GM23338 (cell line): ENCODE results near the gene RIPOR3. TPM values are rescaled to one million over a fixed set of nuclear protein-coding genes. Genes with fewer than 3 reads are reported as not detected.

Experiments used
- ATAC-seq: fragments of 200-7000 bp; cut with Tn5 transposase; 3 replicates; pipeline ENCODE4 v1.9.1; 2020
- DNase-seq: peaks from one replicate; pipeline ENCODE4 v3.0.0-alpha.2; 2015; ENCODE audit warnings: low spot score
- H2AFZ ChIP-seq: fragments of 200-600 bp; sonication (generic); 2 replicates; pipeline ENCODE4 v1.8.0; 2016; ENCODE audit warnings: antibody characterized with exemption, mild to moderate bottlenecking, moderate library complexity
- H3F3A ChIP-seq: fragments of 200-600 bp; sonication (generic); replicated peaks from 2 replicates; pipeline ENCODE4 v1.8.0; 2017; ENCODE audit warnings: antibody characterized with exemption, mixed run types, low read depth
- H3K27ac ChIP-seq: fragments of 200-600 bp; sonication (generic); 2 replicates; pipeline ENCODE4 v1.6.1; 2016; ENCODE audit warnings: low read depth
- H3K27me3 ChIP-seq: fragments of 200-600 bp; sonication (generic); 2 replicates; pipeline ENCODE4 v1.8.0; 2016; ENCODE audit warnings: mild to moderate bottlenecking, mixed run types, moderate library complexity; ENCODE audit not compliant: insufficient read depth
- H3K36me3 ChIP-seq: fragments of 200-600 bp; sonication (generic); 2 replicates; pipeline ENCODE4 v1.8.0; 2016; ENCODE audit warnings: mild to moderate bottlenecking; ENCODE audit not compliant: insufficient read depth
- H3K4me1 ChIP-seq: fragments of 200-600 bp; sonication (generic); 2 replicates; pipeline ENCODE4 v1.8.0; 2016; ENCODE audit warnings: mild to moderate bottlenecking, moderate library complexity; ENCODE audit not compliant: insufficient read depth
- H3K4me2 ChIP-seq: fragments of 200-600 bp; sonication (generic); 2 replicates; pipeline ENCODE4 v1.7.1; 2017; ENCODE audit warnings: mixed run types
- H3K4me3 ChIP-seq: fragments of 200-600 bp; sonication (generic); 2 replicates; pipeline ENCODE4 v1.6.1; 2016; ENCODE audit warnings: mixed run types
- H3K79me2 ChIP-seq: fragments of 200-600 bp; sonication (generic); replicated peaks from 2 replicates; pipeline ENCODE4 v1.8.0; 2017; ENCODE audit warnings: mild to moderate bottlenecking; ENCODE audit not compliant: insufficient read depth
- H3K9me2 ChIP-seq: fragments of 200-600 bp; sonication (generic); 2 replicates; pipeline ENCODE4 v1.8.0; 2017; ENCODE audit not compliant: insufficient read depth
- H4K20me1 ChIP-seq: fragments of 200-600 bp; sonication (generic); replicated peaks from 2 replicates; pipeline ENCODE4 v1.8.0; 2017; ENCODE audit warnings: mild to moderate bottlenecking; ENCODE audit not compliant: insufficient read depth
- H3K27ac Mint-ChIP-seq: 2 replicates; pipeline ENCODE4 v1.8.0; 2020; ENCODE audit warnings: inconsistent platforms, mild to moderate bottlenecking, moderate library complexity, mixed read lengths
- H3K27me3 Mint-ChIP-seq: 3 replicates; pipeline ENCODE4 v1.8.0; 2022; ENCODE audit warnings: low read depth, mild to moderate bottlenecking, moderate library complexity, mixed read lengths, inconsistent platforms; ENCODE audit not compliant: insufficient read depth, poor library complexity
- H3K36me3 Mint-ChIP-seq: 3 replicates; pipeline ENCODE4 v1.8.0; 2021; ENCODE audit warnings: low read depth, mild to moderate bottlenecking, inconsistent platforms, moderate library complexity, mixed read lengths
- H3K4me1 Mint-ChIP-seq: 3 replicates; pipeline ENCODE4 v1.8.0; 2020; ENCODE audit warnings: mild to moderate bottlenecking, inconsistent platforms, mixed read lengths
- H3K4me3 Mint-ChIP-seq: 3 replicates; pipeline ENCODE4 v1.8.0; 2021; ENCODE audit warnings: moderate library complexity, mild to moderate bottlenecking, inconsistent platforms, mixed read lengths
- H3K9me3 Mint-ChIP-seq: 3 replicates; pipeline ENCODE4 v1.8.0; 2020; ENCODE audit warnings: moderate library complexity, mild to moderate bottlenecking, inconsistent platforms, mixed read lengths
- CREB1 ChIP-seq: fragments of 250-450 bp; sonication (Bioruptor Pico); IDR thresholded peaks from 2 replicates; pipeline ENCODE4 v1.5.0; 2020; ENCODE audit warnings: low read depth, mild to moderate bottlenecking, moderate library complexity
- ETS1 ChIP-seq: IDR thresholded peaks from 2 replicates; pipeline ENCODE4 v1.6.1; 2016; ENCODE audit warnings: antibody characterized with exemption
- EZH2 ChIP-seq: fragments of 200-600 bp; sonication (generic); IDR thresholded peaks from one replicate; pipeline ENCODE4 v1.8.0; 2017; ENCODE audit warnings: antibody characterized with exemption, mild to moderate bottlenecking, low read depth; ENCODE audit not compliant: unreplicated experiment
- EZH2phosphoT487 ChIP-seq: fragments of 200-600 bp; sonication (generic); IDR thresholded peaks from one replicate; pipeline ENCODE4 v1.8.1; 2018; ENCODE audit warnings: antibody characterized with exemption; ENCODE audit not compliant: unreplicated experiment
- JUNB ChIP-seq: IDR thresholded peaks from one replicate; pipeline ENCODE4 v1.6.1; 2016; ENCODE audit warnings: antibody characterized with exemption; ENCODE audit not compliant: unreplicated experiment
- NANOG ChIP-seq: IDR thresholded peaks from 2 replicates; pipeline ENCODE4 v1.6.1; 2016; ENCODE audit warnings: antibody characterized with exemption, borderline replicate concordance
- POLR2AphosphoS5 ChIP-seq: IDR thresholded peaks from 2 replicates; pipeline ENCODE4 v1.6.1; 2016; ENCODE audit warnings: antibody characterized with exemption, low read depth
- STAT1 ChIP-seq: IDR thresholded peaks from one replicate; pipeline ENCODE4 v1.6.1; 2016; ENCODE audit warnings: antibody characterized with exemption; ENCODE audit not compliant: unreplicated experiment
- ZNF114 ChIP-seq: fragments of 250-450 bp; sonication (Bioruptor Pico); IDR thresholded peaks from 2 replicates; pipeline ENCODE4 v1.5.0; 2020; ENCODE audit warnings: mild to moderate bottlenecking, moderate library complexity
- ZNF331 ChIP-seq: fragments of 250-450 bp; sonication (Bioruptor Pico); IDR thresholded peaks from 2 replicates; pipeline ENCODE4 v1.5.0; 2020; ENCODE audit warnings: low read depth, mild to moderate bottlenecking, moderate library complexity
- polyA plus RNA-seq: library from polyadenylated mRNA; unstranded; fragments of >200 nt; fragmentation: Nextera tagmentation; extraction: Ambion mirVana; gene quantifications from 2 replicates; pipeline ENCODE4 v1.2.1, GENCODE V29; 2016
- total RNA-seq: library from RNA; depleted of rRNA; stranded (reverse); fragments of >200 nt; shearing (Covaris generic); gene quantifications from 2 replicates; pipeline ENCODE4 v1.2.3, GENCODE V29; 2014
- TF ChIP-seq, protein P1 (sequence below): fragments of 250-450 bp; sonication (Bioruptor Pico); IDR thresholded peaks from 2 replicates; pipeline ENCODE4 v1.5.0; 2020; ENCODE audit warnings: mild to moderate bottlenecking, moderate library complexity
- TF ChIP-seq, protein P2 (sequence below): IDR thresholded peaks from one replicate; pipeline ENCODE4 v1.6.1; 2018; ENCODE audit warnings: antibody characterized with exemption; ENCODE audit not compliant: unreplicated experiment
- TF ChIP-seq, protein P3 (sequence below), 2 experiments: fragments of 200-600 bp in 1 of 2; sonication (generic) in 1 of 2; conservative IDR thresholded peaks; 2 replicates each; pipeline versions ENCODE4 v1.5.1 to v1.6.1; 2016 to 2017; ENCODE audit warnings: antibody characterized with exemption in 2 of 2, low read depth in 2 of 2, mild to moderate bottlenecking in 2 of 2, moderate library complexity in 1 of 2

Gene RIPOR3
- total and polyA plus RNA-seq, 2 experiments from 2014 or later = 4.9 to 6.3 TPM

GRCh38 chr20:50594591-50595432 lies 96.5 kb downstream of the RIPOR3 start:
- no peaks in the 10 kb centered on the region for H3K79me2 ChIP-seq
- H4K20me1 ChIP-seq = no peaks in the 10 kb centered on the region; the same call in 1 of the 2 replicates
- Mint-ChIP-seq H3K27ac (no peak overlapping the region), H3K9me3 (no peaks in the 10 kb centered on the region), H3K36me3 (no peaks in the 10 kb centered on the region), H3K27me3 (peaks cover 4% of the 10 kb centered on the region), H3K4me1 (peaks cover 11% of the 10 kb centered on the region), H3K4me3 (no peak overlapping the region)
- no peak overlapping the region for H3K4me3 ChIP-seq
- H3K27ac ChIP-seq = no peak overlapping the region
- no peaks in the 10 kb centered on the region for H3K4me1 ChIP-seq
- no peaks in the 10 kb centered on the region for H3F3A ChIP-seq
- no peak for TF ChIP-seq JUNB
- TF ChIP-seq ZNF331 (CRISPR knock-in tag) = no peak
- TF ChIP-seq ETS1 = no peak
- TF ChIP-seq ZNF114 (CRISPR knock-in tag) = no peak
- TF ChIP-seq NANOG = no peak
- TF ChIP-seq, protein P1, sequence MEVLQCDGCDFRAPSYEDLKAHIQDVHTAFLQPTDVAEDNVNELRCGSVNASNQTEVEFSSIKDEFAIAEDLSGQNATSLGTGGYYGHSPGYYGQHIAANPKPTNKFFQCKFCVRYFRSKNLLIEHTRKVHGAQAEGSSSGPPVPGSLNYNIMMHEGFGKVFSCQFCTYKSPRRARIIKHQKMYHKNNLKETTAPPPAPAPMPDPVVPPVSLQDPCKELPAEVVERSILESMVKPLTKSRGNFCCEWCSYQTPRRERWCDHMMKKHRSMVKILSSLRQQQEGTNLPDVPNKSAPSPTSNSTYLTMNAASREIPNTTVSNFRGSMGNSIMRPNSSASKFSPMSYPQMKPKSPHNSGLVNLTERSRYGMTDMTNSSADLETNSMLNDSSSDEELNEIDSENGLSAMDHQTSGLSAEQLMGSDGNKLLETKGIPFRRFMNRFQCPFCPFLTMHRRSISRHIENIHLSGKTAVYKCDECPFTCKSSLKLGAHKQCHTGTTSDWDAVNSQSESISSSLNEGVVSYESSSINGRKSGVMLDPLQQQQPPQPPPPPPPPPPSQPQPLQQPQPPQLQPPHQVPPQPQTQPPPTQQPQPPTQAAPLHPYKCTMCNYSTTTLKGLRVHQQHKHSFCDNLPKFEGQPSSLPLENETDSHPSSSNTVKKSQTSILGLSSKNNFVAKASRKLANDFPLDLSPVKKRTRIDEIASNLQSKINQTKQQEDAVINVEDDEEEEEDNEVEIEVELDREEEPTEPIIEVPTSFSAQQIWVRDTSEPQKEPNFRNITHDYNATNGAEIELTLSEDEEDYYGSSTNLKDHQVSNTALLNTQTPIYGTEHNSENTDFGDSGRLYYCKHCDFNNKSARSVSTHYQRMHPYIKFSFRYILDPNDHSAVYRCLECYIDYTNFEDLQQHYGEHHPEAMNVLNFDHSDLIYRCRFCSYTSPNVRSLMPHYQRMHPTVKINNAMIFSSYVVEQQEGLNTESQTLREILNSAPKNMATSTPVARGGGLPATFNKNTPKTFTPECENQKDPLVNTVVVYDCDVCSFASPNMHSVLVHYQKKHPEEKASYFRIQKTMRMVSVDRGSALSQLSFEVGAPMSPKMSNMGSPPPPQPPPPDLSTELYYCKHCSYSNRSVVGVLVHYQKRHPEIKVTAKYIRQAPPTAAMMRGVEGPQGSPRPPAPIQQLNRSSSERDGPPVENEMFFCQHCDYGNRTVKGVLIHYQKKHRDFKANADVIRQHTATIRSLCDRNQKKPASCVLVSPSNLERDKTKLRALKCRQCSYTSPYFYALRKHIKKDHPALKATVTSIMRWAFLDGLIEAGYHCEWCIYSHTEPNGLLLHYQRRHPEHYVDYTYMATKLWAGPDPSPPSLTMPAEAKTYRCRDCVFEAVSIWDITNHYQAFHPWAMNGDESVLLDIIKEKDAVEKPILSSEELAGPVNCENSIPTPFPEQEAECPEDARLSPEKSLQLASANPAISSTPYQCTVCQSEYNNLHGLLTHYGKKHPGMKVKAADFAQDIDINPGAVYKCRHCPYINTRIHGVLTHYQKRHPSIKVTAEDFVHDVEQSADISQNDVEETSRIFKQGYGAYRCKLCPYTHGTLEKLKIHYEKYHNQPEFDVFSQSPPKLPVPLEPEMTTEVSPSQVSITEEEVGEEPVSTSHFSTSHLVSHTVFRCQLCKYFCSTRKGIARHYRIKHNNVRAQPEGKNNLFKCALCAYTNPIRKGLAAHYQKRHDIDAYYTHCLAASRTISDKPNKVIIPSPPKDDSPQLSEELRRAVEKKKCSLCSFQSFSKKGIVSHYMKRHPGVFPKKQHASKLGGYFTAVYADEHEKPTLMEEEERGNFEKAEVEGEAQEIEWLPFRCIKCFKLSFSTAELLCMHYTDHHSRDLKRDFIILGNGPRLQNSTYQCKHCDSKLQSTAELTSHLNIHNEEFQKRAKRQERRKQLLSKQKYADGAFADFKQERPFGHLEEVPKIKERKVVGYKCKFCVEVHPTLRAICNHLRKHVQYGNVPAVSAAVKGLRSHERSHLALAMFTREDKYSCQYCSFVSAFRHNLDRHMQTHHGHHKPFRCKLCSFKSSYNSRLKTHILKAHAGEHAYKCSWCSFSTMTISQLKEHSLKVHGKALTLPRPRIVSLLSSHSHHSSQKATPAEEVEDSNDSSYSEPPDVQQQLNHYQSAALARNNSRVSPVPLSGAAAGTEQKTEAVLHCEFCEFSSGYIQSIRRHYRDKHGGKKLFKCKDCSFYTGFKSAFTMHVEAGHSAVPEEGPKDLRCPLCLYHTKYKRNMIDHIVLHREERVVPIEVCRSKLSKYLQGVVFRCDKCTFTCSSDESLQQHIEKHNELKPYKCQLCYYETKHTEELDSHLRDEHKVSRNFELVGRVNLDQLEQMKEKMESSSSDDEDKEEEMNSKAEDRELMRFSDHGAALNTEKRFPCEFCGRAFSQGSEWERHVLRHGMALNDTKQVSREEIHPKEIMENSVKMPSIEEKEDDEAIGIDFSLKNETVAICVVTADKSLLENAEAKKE (CRISPR knock-in tag) = no peak
- TF ChIP-seq EZH2phosphoT487 = no peak
- no peak for TF ChIP-seq STAT1
- TF ChIP-seq POLR2AphosphoS5 = no peak
- TF ChIP-seq EZH2 = no peak
- TF ChIP-seq, protein P2, sequence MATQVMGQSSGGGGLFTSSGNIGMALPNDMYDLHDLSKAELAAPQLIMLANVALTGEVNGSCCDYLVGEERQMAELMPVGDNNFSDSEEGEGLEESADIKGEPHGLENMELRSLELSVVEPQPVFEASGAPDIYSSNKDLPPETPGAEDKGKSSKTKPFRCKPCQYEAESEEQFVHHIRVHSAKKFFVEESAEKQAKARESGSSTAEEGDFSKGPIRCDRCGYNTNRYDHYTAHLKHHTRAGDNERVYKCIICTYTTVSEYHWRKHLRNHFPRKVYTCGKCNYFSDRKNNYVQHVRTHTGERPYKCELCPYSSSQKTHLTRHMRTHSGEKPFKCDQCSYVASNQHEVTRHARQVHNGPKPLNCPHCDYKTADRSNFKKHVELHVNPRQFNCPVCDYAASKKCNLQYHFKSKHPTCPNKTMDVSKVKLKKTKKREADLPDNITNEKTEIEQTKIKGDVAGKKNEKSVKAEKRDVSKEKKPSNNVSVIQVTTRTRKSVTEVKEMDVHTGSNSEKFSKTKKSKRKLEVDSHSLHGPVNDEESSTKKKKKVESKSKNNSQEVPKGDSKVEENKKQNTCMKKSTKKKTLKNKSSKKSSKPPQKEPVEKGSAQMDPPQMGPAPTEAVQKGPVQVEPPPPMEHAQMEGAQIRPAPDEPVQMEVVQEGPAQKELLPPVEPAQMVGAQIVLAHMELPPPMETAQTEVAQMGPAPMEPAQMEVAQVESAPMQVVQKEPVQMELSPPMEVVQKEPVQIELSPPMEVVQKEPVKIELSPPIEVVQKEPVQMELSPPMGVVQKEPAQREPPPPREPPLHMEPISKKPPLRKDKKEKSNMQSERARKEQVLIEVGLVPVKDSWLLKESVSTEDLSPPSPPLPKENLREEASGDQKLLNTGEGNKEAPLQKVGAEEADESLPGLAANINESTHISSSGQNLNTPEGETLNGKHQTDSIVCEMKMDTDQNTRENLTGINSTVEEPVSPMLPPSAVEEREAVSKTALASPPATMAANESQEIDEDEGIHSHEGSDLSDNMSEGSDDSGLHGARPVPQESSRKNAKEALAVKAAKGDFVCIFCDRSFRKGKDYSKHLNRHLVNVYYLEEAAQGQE = no peak
- TF ChIP-seq CREB1 (CRISPR knock-in tag) = no peak
- TF ChIP-seq, protein P3, sequence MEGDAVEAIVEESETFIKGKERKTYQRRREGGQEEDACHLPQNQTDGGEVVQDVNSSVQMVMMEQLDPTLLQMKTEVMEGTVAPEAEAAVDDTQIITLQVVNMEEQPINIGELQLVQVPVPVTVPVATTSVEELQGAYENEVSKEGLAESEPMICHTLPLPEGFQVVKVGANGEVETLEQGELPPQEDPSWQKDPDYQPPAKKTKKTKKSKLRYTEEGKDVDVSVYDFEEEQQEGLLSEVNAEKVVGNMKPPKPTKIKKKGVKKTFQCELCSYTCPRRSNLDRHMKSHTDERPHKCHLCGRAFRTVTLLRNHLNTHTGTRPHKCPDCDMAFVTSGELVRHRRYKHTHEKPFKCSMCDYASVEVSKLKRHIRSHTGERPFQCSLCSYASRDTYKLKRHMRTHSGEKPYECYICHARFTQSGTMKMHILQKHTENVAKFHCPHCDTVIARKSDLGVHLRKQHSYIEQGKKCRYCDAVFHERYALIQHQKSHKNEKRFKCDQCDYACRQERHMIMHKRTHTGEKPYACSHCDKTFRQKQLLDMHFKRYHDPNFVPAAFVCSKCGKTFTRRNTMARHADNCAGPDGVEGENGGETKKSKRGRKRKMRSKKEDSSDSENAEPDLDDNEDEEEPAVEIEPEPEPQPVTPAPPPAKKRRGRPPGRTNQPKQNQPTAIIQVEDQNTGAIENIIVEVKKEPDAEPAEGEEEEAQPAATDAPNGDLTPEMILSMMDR (conservative IDR thresholded peaks at IDR 0.05; ENCODE audit: low read depth in 2 of 2) = no peak
- peak; percentile 12 for ATAC-seq
- H3K36me3 ChIP-seq = no peaks in the 10 kb centered on the region
- peak; percentile 40 for DNase-seq
- no peak overlapping the region for H3K4me2 ChIP-seq
- no peaks in the 10 kb centered on the region for H3K27me3 ChIP-seq
- H2AFZ ChIP-seq = no peak overlapping the region
- no peaks in the 10 kb centered on the region for H3K9me2 ChIP-seq
